NCI-H446 (cell line): ENCODE measurements around the gene VPS72.

ENCODE experiments used
- DNase-seq, 2 experiments: peaks; one replicate each; lab custom pipeline; 2025; lab: John Stamatoyannopoulos, UW

VPS72 gene

GRCh38 chr1:151187205-151187604 is 2.8 kb downstream of the VPS72 start:
- peak in 1 of 2 experiments; percentile 29 for DNase-seq

GRCh38 chr1:151184211-151184610 is 5.8 kb downstream of the VPS72 start:
- DNase-seq, result no peak

DNA sequence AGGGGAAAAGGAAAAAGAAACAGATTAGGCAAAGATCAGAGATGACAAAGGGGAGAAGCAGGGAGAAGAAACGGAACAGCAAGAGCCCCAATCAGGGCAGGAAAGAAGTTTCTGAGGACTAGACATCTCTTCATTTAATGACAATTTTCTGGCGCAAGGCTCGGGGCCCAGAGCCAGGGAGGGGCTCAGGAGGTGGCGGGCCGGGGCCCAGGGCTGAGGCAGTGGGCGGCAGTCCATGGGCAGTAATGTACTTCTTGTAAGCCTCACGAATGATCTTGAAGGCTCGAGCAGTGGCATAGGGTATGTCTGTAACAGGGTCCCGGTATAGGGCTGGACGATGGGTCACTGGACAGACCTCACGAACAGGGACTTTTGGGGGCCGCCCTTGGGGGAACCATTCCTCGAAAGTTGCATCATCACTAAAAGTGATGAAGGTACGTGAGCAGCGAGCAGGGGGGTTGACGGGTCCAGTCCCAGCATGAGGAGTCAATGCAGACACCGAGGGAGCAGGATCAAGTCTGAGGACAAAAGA is 13.4 kb downstream of the VPS72 start:
- DNase-seq, result no peak

GRCh38 chr1:151175863-151176262 is 14.1 kb downstream of the VPS72 start, which contains the start of gene TMOD4:
TMOD4 (minus strand) TSS chr1:151175981; CDS start chr1:151174875, 1,106 bp downstream.
- DNase-seq, result no peak

DNA sequence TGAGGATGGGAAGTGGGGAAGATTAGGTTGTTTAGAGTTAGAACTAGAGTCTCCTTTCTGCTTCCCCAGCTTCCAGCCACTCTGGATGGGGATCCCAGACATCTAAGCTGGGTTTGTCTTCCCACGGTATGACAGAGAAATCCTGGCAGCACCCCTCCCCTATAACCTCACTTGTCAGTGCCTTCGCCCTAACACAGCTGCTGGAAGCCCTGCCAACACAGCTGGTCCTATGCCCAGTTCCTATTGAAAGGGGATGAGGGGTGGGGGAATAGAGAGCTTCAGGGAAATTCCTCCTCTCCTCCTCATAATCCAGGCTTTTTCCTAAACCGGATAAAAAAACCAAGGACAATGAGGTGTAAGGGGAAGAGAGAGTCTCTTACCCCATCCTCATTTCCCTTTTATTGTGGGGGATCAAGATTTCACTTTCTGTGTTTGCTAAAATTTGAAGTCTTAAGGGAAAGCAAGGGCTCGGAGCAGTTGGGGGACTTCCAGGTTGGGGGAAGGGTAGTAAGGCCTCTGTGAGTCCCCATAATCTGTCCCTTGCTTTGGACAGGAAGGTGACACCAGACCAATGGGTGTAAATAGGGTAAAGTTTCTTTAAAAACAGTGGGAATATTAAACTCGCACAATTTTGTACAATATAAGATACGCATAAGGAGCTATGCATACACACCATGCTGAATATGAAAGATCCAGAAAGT is 14.8 kb downstream of the VPS72 start:
- DNase-seq, result peak in 1 of 2 experiments; percentile 10

- no peak for DNase-seq
Observed at GRCh38 chr1:151171190-151171589, 18.8 kb downstream of the VPS72 start.

DNA sequence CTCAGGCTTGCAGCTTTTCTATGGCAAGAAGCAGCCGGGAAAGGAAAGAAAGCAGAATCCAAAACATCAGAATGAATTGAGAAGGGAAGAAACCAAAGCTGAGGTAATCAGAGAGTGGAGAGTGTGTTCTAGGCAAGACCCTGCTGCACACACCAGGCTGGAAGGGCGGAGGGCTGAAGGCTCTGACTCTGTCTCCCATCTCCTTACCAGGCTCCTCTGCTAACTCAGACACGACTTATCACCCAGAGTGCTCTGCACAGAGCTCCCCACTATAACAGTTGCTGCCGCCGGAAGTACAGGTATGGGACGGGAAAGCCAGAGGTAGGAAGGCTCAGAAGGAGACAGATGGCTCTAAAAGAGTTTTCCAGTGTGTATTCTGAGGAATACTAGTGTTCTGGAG is 22.9 kb downstream of the VPS72 start:
- no peak for DNase-seq

GRCh38 chr1:151166505-151166956 is 23.5 kb downstream of the VPS72 start:
- no peak for DNase-seq

GRCh38 chr1:151165738-151166504 is 24.1 kb downstream of the VPS72 start, which contains the start of the genes LYSMD1 and SCNM1:
LYSMD1 (minus strand) TSS chr1:151165902; CDS start chr1:151165258, 644 bp downstream.
SCNM1 (plus strand) TSS chr1:151166144; CDS start chr1:151166153, 9 bp downstream.
- peak; percentile 94 to 97 for DNase-seq

GRCh38 chr1:151165281-151165737 is 24.7 kb downstream of the VPS72 start:
- DNase-seq, result no peak

- no peak for DNase-seq
Observed at GRCh38 chr1:151164732-151165280, 25.2 kb downstream of the VPS72 start.

DNA sequence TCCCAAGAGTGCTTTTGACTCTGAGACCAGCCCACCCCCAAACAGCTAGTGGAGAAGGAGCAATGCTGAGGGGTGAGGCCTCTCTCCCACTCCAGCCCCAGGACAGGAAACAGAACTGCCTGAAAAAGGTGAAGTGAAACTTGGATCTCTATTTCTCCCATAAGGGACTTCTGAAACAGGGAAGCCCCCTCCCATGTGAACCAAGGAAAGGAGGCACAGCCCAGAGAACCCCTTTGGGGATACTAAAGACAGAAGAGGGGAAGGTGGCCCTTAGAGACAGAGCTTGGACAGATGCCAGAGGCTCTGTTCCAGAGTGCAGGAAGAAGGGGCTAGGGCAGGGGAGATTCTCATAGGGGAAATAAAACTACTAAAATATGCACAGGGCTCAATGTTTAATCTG is 30.6 kb downstream of the VPS72 start:
- no peak for DNase-seq

DNA sequence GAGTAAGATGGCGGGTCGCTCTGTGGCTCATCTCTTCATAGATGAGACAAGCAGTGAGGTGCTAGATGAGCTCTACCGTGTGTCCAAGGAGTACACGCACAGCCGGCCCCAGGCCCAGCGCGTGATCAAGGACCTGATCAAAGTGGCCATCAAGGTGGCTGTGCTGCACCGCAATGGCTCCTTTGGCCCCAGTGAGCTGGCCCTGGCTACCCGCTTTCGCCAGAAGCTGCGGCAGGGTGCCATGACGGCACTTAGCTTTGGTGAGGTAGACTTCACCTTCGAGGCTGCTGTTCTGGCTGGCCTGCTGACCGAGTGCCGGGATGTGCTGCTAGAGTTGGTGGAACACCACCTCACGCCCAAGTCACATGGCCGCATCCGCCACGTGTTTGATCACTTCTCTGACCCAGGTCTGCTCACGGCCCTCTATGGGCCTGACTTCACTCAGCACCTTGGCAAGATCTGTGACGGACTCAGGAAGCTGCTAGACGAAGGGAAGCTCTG is 31.2 kb downstream of the VPS72 start:
- no peak for DNase-seq

DNA sequence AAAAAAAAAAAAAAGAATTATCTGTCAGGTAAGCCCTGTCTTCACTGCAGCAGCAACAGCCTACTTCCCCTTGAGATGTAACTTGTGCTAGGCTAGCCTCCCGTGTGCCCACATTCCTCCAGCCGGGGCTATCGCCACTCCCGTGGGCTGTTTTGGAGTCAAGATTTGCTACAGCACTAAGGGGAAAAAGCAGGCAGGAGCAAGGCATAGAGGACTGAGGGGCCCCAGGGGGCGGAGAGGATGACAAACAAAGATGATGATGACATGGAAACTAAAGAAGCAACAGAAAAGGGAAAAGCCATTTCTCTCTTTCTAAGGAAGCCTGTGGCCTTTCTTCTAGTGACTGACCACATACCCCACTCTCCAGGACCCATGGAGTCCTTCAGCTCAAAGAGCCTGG is 31.7 kb downstream of the VPS72 start:
- DNase-seq, result no peak

- DNase-seq, result no peak
Observed at GRCh38 chr1:151157067-151157531, 32.9 kb downstream of the VPS72 start.

- DNase-seq, result no peak
Observed at GRCh38 chr1:151156515-151156819, 33.5 kb downstream of the VPS72 start, which contains the start of gene TNFAIP8L2. TNFAIP8L2 (plus strand) TSS chr1:151156649; CDS start chr1:151158698, 2,049 bp downstream.

DNA sequence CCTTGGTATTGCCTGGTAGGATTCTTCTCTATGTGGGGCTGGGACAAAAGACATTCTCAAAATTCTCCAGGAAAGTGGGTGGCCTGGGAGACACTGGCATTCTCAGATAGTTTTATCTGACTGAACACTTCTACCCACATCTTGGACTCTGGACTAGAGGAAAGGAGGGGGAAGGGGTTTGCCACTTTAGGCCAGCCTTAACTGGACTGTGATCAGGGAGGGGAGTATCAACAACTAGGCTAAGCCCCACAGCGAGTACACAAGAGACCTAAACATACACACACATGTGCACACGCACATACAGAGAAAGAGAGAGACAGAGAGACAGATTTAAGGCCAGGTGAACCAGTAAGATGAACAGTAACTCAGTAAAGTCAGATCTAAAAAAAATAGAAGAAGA is 42.3 kb downstream of the VPS72 start:
- no peak for DNase-seq

GRCh38 chr1:151147132-151147503 is 42.9 kb downstream of the VPS72 start:
- no peak for DNase-seq

GRCh38 chr1:151146412-151147131 is 43.4 kb downstream of the VPS72 start, which contains the start of gene SEMA6C:
SEMA6C (minus strand) TSS chr1:151146631; CDS start chr1:151142621, 4,010 bp downstream.
- DNase-seq, result peak; percentile 53 to 83

DNA sequence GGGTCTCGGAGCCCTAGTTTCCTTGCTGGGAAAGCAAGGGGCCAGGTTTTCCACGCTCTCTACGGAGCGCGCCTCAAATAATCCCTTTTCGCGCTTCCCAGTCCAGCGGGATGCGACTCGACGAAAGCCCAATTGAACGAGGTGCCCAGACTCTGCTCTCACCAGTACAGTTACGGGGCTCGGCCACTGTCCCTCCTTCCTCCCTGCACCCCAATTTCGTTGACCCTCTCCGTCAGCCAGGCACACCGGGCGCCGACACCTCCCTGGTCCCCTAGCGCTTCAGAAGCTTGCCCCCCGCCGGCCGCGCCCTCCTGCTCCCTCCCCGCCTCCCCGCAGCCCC is 44.0 kb downstream of the VPS72 start:
- no peak for DNase-seq

GRCh38 chr1:151145304-151146071 is 44.5 kb downstream of the VPS72 start:
- no peak for DNase-seq
